Activated CD8-positive, alpha-beta T cell treated with anti-CD3 and anti-CD28 coated beads for 36 hours (primary cell): Measurements from ENCODE around the gene IPO5. TPM values are rescaled to one million over a fixed set of nuclear protein-coding genes. Genes with fewer than 3 reads are reported as not detected.
"Not testable (repeated sequence)": the region's sequence is repeated elsewhere in the genome, so short reads cannot be mapped to it uniquely, and the experiment has no call there.

Experiments
- ATAC-seq: fragments of 200-7000 bp; cut with Tn5 transposase; one replicate; pipeline ENCODE4 v1.10.0; 2021; ENCODE audit warnings: mild to moderate bottlenecking, moderate library complexity
- CTCF ChIA-PET: fragments of 350-600 bp; sonication (Branson Sonifier 250); formaldehyde crosslinking; loops from one replicate; lab custom pipeline; 2021; ENCODE audit warnings: antibody characterized with exemption; lab: Charles Lee
- POLR2A ChIA-PET: fragments of 350-600 bp; sonication (Branson Sonifier 250); formaldehyde crosslinking; loops from one replicate; lab custom pipeline; 2021; ENCODE audit warnings: antibody characterized with exemption; lab: Charles Lee
- DNase-seq: peaks from one replicate; pipeline ENCODE4 v3.0.0-alpha.2; 2020
- H3K27ac Mint-ChIP-seq: one replicate; pipeline ENCODE4 v1.8.0; 2021; ENCODE audit warnings: mild to moderate bottlenecking, mixed read lengths
- H3K27me3 Mint-ChIP-seq: one replicate; pipeline ENCODE4 v1.8.0; 2021; ENCODE audit warnings: mixed read lengths
- H3K36me3 Mint-ChIP-seq: one replicate; pipeline ENCODE4 v1.8.0; 2021; ENCODE audit warnings: low read depth, mixed read lengths
- H3K4me1 Mint-ChIP-seq: one replicate; pipeline ENCODE4 v1.8.0; 2021; ENCODE audit warnings: low read depth, mixed read lengths
- H3K4me3 Mint-ChIP-seq: one replicate; pipeline ENCODE4 v1.8.0; 2021; ENCODE audit warnings: mild to moderate bottlenecking, moderate library complexity, mixed read lengths
- H3K9me3 Mint-ChIP-seq: one replicate; pipeline ENCODE4 v1.8.0; 2021; ENCODE audit warnings: mixed read lengths
- CTCF ChIP-seq: fragments of 200-600 bp; IDR thresholded peaks from one replicate; pipeline ENCODE4 v1.8.0; 2022; ENCODE audit warnings: antibody characterized with exemption, mild to moderate bottlenecking
- intact Hi-C: fragments of 100-400 bp; cut with micrococcal nuclease; formaldehyde crosslinking; loops from one replicate; pipeline ENCODE4 v1.10.0; 2022
- total RNA-seq, 2 experiments: library from RNA; stranded (reverse); gene quantifications; one replicate each; pipeline ENCODE4 v1.2.3, GENCODE V29; 2021

IPO5 gene
- total RNA-seq, 2 experiments from 2014 or later, result 242 to 250 TPM

DNA sequence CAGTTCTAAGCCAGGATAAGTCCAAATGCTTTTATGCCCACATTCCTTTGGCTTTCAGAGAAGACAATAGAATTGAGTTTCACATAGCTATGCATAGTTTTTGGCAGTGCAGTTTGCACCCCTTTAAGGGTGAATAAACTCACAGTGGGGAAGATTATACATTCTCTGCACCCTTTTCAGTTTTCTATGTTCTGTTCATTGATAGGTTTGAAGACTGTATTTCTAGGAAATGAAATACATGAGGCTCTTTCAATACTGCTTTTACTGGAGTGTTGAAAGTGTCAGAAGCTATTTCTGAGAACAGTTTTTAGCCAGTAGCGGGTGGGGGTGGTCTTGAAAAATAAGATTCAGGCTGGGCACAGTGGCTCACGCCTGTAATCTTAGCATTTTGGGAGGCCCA, 46.2 kb downstream of the IPO5 start:
- POLR2A ChIA-PET, result interaction anchor here (1.8 kb wide), 1 partner anchor 13 kb away, joined by 4 read pairs; no protein-coding TSS in a partner anchor
- no peak for DNase-seq
- H3K27me3 Mint-ChIP-seq, result no peaks in the 10 kb centered on the region
- no peaks in the 10 kb centered on the region for H3K9me3 Mint-ChIP-seq
- peaks cover 68% of the 10 kb centered on the region for H3K36me3 Mint-ChIP-seq
- H3K4me3 Mint-ChIP-seq, result no peak overlapping the region
- peaks cover 4% of the 10 kb centered on the region for H3K4me1 Mint-ChIP-seq
- TF ChIP-seq CTCF, result no peak
- intact Hi-C loops, result no loop called here
- CTCF ChIA-PET, result no interaction called here
- H3K27ac Mint-ChIP-seq, result no peak overlapping the region
- ATAC-seq, result no peak

GRCh38 chr13:98004107-98004506, 50.6 kb downstream of the IPO5 start:
- Mint-ChIP-seq H3K27me3 (no peaks in the 10 kb centered on the region), H3K36me3 (peaks cover 73% of the 10 kb centered on the region), H3K27ac (no peak overlapping the region), H3K4me1 (peaks cover 4% of the 10 kb centered on the region), H3K9me3 (no peaks in the 10 kb centered on the region), H3K4me3 (no peak overlapping the region)
- no peak for TF ChIP-seq CTCF
- no peak for DNase-seq
- POLR2A ChIA-PET, result no interaction called here
- intact Hi-C loops, result no loop called here
- CTCF ChIA-PET, result no interaction called here
- no peak for ATAC-seq

DNA sequence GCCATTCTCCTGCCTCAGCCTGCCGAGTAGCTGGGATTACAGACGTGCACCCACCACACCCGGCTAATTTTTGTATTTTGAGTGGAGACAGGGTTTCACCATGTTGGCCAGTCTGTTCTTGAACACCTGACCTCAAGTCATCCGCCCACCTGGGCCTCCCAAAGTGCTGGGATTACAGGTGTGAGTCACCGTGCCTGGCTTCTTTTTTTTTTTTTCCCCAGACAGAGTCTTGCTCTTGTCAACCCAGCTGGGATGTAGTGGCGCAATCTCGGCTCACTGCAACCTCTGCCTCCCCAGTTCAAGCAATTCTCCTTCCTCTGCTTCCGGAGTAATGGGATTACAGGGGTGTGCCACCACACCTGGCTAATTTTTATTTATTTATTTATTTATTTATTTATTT, 51.5 kb downstream of the IPO5 start:
- H3K36me3 Mint-ChIP-seq, result peaks cover 72% of the 10 kb centered on the region
- ATAC-seq, H3K4me3 Mint-ChIP-seq, POLR2A ChIA-PET, H3K9me3 Mint-ChIP-seq, H3K27me3 Mint-ChIP-seq, intact Hi-C loops, H3K27ac Mint-ChIP-seq, CTCF ChIA-PET, H3K4me1 Mint-ChIP-seq: not testable (repeated sequence)
- peak; percentile 22 for DNase-seq

GRCh38 chr13:98007001-98007400, 53.5 kb downstream of the IPO5 start:
- no peak overlapping the region for H3K4me3 Mint-ChIP-seq

DNA sequence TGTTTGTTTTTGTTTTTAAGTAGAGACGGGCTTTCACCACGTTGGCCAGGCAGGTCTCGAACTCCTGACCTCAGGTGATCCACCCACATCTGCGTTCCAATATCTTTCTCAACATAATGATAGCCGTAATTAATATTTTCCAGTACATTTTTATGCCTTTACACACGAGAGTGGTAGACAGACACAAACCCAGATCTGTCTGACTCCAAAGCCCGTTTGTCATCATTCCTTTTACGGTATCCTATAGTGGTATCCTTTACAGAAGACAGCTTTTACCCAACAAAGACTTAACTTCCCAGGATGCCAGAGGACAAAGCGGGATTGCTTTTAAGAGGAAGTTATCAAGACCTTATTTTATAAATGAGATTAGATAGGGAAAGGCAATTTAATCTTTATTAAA, 59.8 kb downstream of the IPO5 start:
- no peak overlapping the region for H3K4me3 Mint-ChIP-seq
- no peaks in the 10 kb centered on the region for H3K4me1 Mint-ChIP-seq
- no peaks in the 10 kb centered on the region for H3K27me3 Mint-ChIP-seq
- CTCF ChIA-PET, result interaction anchor here (0.9 kb wide), 1 partner anchor 15 kb away, joined by 3 read pairs; no protein-coding TSS in a partner anchor
- POLR2A ChIA-PET, result no interaction called here
- H3K27ac Mint-ChIP-seq, result no peak overlapping the region
- DNase-seq (no peak), ATAC-seq (no peak)
- H3K9me3 Mint-ChIP-seq, result no peaks in the 10 kb centered on the region
- intact Hi-C loops, result no loop called here
- peaks cover 46% of the 10 kb centered on the region for H3K36me3 Mint-ChIP-seq
- no peak for TF ChIP-seq CTCF

More at GRCh38 chr13:98007001-98007400, 53.5 kb downstream of the IPO5 start:
- ATAC-seq (no peak), DNase-seq (no peak)
- intact Hi-C loops, result no loop called here
- TF ChIP-seq CTCF, result no peak
- CTCF ChIA-PET, result interaction anchor here (0.6 kb wide), 1 partner anchor 11 kb away, joined by 4 read pairs; no protein-coding TSS in a partner anchor
- H3K36me3 Mint-ChIP-seq, result peaks cover 65% of the 10 kb centered on the region
- H3K9me3 Mint-ChIP-seq, result no peaks in the 10 kb centered on the region
- H3K4me1 Mint-ChIP-seq, result no peaks in the 10 kb centered on the region
- no peak overlapping the region for H3K27ac Mint-ChIP-seq
- H3K27me3 Mint-ChIP-seq, result no peaks in the 10 kb centered on the region
- POLR2A ChIA-PET, result no interaction called here

GRCh38 chr13:98014766-98015165, 61.3 kb downstream of the IPO5 start:
- H3K27me3 Mint-ChIP-seq, result no peaks in the 10 kb centered on the region
- H3K27ac Mint-ChIP-seq, result no peak overlapping the region
- DNase-seq (no peak), ATAC-seq (no peak)
- H3K9me3 Mint-ChIP-seq, result no peaks in the 10 kb centered on the region
- CTCF ChIA-PET, result no interaction called here
- H3K36me3 Mint-ChIP-seq, result peaks cover 45% of the 10 kb centered on the region
- no peak overlapping the region for H3K4me3 Mint-ChIP-seq
- no peak for TF ChIP-seq CTCF
- POLR2A ChIA-PET, result no interaction called here
- H3K4me1 Mint-ChIP-seq, result no peaks in the 10 kb centered on the region
- intact Hi-C loops, result no loop called here
